Amniotic epithelial cell (primary cell): ENCODE results near the gene C2orf92.
A peak's percentile ranks its signal among the peaks of the same experiment; 100 is the strongest.
"Not testable (repeated sequence)": the region's sequence is repeated elsewhere in the genome, so short reads cannot be mapped to it uniquely, and the experiment has no call there.

Experiments
- DNase-seq: peaks from one replicate; pipeline ENCODE4 v3.0.0-alpha.2; 2010; ENCODE audit warnings: low read depth

The C2orf92 gene

DNA sequence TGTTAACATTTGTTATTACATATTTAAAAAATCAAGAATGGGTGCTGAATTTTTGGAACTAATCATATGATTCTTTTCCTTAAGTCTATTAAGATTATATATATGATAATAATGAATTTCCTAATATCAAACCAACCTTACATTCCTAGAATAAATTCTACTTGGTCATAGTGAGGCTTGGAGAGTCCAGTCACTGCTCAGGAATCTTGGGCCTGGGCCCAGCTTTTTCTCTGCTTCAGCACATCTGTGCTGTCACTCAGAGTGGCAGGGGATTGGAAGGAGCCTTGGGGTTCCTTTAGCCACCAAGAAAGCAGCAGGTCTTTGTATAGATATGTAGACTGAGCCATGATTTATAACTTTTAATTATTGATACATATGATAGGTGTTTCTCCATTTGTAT is 24.0 kb downstream of the C2orf92 start:
- peak; percentile 39 for DNase-seq

DNA sequence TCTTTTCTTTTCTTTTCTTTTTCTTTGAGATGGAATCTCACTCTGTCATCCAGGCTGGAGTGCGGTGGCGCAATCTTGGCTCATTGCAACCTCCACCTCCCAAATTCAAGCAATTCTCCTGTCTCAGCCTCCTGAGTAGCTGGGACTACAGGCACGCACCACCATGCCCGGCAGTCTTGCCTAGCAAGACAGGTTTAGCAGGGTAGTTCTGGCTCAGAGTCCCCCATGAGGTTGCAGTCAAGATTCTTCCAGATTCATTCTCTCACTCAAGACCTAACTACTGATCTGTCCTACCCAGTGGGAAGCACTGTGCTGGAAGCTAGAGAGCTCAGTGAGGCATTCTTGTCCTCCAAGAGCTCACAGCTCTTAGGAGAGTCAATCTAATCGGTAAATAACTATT is 26.2 kb downstream of the C2orf92 start:
- DNase-seq: no peak

DNA sequence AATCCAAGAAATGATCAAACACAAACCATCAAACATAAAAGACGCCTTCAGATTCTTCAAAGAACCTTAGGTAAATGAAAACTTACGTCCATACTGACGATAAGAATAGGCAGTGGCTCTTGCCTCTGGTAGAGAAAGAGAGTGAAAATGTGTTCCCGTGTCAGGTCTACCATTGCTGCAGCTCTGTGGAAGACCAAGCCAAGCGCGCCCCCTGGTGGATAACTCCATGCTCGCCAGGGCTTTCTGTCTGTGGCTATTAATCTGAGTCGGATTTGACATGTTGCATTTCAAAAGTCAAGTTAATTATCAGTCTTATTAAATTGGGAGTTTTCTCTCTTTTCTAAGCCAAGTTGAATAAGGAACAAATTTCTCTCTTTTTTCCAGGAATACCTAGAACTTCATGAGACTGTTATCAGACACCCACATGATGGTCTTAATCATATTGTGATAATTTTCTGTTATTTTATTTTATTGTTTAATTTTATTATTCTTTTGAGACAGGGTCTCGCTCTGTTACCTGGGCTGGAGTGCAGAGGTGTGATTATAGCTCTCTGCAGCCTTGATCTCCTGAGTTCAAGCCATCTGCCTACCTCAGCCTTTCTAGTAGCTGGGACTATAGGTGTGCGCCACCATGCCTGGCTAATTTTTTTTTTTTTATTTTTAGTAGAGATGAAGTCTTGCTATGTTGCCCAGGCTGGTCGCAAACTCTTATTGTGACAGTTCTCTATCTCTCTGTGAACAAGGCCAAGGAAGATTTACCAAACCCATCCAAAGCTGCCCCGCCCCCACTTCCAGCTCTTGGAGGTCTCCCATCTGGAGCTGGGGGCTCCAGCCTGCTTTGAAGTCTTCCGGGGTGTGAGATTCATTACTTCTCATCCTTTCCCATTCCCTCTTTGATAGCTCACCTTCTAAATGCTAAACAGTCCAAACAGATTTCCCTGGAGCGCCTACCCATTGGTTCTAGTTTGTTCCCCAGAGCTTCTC is 28.0 kb downstream of the C2orf92 start:
- DNase-seq: peak; percentile 67

DNA sequence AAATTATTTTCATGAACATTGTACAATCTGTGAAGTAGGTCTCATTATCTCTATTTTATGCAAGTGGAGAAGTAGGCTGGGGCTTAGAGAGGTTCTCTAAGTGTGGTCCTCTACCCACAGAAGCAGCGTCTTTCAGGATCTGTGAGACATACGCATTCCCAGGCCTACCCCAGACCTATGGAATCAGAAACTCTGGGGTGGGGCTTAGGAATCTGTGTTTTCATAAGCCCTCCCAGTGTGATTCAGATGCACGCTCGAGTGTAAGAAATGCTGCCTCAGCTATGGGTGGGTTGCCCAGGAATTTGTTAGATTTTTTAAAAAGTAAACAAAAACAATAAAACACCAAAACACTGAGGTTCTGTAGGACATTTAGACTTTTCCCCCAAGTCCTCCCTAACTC is 29.0 kb downstream of the C2orf92 start:
- no peak for DNase-seq

DNA sequence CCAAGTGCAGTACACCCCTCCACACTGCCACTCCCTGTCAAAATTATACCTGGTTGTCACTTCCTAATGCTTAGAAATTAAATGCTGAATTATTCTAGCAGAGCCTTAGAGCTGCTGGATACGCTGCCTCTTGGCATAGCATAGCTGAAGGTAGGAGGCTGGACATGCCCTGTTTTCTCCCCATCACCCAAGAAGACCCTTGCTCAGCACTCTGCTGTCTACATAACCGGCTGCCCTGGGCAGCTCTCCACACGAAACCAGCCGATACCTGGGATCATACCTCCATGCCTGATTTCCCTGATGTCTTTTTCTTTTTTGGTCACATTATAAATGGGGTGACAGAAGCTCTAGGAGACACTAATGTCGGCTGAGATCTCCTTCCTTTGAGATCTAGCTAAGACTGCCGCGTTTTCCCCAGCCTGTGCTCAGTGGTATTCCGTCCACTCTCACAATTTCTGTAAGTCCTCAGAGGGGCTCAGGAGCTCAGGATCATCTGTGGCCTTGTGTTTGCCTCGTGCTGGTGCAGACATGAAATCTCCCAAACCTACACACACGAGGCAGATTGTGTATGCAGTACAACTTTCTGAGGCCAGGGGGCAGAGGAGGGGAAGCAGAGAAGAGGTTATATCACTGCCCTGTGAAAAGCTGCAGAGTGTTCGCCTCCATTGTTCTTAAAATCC is 30.4 kb downstream of the C2orf92 start:
- DNase-seq: peak; percentile 55

DNA sequence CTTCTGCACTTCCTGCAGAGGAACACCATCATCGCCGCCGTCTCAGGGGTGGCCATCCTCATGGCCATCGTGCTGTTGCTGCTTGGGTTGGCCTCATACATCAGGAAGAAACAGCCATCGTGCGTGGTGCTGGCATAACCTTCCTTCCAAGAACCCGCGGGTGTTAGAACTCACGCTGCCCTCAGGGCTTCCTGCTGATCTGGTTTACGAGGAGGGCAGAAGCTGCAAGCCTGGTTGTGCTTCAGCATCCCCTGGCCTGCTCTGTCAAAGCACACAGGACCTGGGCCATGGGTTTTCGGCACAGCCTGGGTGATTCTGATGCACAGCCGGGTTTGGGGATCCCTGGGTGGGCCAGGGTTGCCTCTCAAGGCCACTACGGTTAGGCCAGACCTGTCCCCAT is 31.7 kb downstream of the C2orf92 start:
- no peak for DNase-seq

DNA sequence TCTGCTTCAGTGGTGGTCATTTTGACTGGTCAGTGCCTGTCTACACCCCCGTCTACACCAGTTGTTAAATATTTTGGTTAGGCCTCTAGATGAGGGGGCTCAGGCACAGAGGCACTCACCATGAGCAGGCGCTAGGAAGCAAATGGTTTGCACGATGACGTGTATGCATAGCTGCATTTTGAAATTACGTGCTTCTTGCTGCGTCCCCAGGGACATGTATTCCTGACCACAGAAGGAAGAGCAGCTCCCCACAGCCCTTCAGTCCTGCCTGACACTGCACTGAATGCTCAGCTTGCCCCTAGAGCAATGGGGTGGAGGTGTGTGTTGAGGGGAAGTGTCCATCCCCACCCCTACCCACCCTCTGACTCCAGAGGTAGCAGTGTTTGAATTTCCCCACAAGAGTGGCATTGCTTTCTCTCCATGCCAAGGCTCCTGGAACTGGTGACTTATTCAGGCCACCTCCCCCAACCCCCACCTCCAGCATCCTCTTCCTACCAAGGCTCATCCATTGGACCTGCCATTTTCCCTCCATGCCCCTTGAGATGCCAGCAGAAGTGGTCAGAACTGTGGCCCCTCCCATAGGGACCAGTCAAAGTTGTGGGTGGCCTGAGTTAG is 32.4 kb downstream of the C2orf92 start:
- no peak for DNase-seq

DNA sequence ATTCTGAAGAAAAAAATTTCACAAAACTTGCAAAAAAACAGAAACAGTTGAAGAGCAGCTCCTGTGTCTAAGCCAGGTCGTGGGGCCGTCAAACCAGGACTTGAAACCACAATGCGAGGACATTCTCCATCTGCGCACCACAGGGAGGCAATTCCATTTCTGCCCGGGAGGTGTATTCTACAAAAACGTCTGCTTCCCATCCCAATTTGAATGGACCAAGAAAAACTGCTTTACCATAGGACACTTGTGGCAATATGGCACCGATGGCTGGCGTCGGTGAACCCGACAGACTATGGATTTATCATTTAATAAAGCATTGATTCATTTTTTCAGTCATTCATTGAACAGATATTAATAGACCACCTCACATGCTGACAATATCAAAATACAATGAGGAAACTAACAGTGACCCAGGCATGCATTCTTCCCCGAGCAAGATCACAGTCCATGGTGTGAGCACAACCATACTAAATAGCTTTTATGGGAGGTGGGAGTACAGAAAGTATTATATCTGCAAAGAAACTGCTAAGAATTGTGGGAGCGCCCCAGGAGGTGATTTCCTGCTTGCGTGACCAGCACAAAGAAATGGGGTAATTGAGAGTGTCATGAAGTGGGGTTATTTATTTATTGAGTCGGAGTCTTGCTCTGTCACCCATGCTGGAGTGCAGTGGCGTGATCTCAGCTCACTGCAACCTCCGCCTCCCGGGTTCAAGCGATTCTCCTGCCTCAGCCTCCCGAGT is 33.4 kb downstream of the C2orf92 start:
- DNase-seq: no peak

DNA sequence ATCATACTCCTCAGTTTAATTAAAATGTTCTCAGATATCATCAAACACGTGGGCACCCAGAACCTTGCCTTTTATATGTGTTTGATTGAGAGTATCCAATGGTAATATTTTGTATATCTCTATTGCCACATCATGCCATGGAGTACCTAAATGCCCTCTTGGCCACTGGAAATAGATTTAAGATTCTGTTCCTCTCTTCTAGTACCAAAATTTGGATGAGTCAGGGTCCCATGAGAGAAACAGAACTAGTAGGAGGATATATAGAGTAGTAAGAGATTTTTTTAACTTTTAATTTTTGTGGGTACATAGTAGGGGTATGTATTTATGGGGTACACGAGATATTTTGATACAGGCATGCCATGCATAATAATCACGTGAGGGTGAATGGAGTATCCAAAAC is 34.2 kb downstream of the C2orf92 start:
- DNase-seq: no peak

DNA sequence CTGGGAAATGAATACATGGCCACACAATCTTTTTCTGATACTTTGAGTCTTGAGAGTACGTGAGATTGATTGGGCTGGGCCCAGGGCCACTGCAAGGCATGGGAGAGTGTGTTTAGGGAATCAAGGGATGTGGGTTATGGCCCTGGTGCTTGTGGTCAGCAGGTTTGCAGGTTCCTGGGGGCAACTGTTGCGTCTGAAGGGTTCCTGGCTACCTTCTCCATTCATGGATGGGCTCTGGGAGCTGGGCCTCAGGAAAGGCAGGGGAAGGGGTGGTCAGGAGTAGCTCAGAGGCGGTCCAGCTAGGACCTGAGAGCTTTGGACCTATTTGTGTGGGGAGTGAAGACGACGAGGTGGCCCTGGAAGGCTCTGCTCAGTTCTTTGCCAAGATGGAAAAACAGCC is 35.5 kb downstream of the C2orf92 start:
- DNase-seq: no peak

DNA sequence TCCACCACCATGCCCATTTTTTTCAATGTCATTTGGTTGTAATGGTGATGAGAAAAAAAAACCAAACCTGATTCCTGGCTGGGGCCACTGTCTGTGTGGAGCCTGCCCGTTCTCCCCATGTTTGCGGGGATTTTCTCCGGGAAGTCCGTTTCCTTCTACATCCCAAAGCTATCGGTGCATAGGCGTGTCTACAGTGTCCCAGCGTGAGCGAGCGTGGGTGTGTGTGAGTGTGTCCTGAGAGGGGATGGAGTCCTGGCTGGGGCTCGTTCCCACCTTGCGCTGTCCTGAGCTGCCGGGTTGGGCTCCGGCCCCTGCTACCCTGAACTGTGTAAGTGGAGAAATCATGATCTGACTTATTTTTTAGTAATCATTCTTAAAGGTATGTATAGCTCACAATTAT is 36.6 kb downstream of the C2orf92 start:
- DNase-seq: no peak

DNA sequence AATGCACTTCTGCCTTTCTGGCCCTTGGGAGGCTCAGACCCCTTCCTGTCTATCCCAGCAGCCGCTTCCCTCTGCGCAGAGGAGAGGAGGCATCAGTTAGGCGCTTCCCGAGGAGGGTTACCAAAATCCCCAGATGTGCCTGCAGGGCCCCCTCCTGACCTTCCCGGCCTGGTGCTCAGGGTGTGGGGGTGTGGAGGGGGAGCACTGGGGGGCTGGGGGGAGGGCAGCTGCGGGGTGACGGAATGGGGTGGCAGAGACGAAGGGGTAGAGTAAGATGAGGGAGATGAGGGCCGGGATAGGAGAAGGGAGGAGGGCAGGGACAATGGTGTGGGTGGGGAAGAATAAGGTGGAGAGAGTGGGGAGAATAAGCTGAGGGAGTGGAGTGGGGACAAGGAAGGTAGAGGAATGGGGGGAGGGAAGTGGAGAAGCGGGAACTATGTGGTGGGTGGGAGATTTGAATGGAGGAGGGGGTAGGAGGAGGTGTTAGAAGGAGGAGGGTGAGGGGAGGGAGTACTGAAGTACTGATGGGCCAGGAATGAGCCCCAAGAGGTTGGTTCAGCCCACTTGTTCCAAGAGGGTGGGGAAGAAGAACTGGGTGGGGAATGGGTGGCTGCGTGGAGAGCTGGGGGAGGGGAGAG is 37.3 kb downstream of the C2orf92 start:
- DNase-seq: no peak

DNA sequence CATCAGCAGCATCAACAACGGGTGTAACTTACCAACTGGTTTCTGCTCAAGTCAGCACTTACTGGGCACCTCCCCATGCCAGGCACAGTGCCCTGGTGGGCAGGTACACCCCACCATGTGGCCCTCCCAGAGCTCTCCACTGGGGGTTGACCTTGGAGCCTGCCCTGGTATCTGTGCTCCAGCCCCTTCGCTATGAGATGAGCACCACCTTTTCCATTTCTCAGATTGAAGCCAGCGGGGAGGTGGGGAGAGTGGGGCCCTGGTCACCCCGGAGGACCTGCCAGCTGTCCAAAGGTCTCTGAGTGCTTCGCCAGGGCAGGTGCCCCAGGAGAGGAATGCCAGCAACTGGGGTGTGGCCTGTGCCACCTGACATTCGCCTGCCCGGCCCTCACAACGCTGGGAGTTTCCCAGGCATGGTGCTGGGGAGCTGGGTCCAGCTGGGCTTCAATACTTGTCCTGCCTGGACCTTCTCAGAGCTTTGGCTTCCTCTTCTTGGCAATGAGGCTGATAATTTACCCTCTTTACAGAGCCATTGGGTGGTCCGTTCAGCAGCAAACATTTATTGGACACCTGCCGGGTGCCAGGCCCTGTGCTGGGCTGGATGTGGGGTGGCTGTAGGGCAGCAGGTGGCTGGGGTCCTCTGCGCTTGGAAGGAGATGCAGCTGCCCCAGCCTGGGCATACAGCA is 38.0 kb downstream of the C2orf92 start:
- DNase-seq: no peak

DNA sequence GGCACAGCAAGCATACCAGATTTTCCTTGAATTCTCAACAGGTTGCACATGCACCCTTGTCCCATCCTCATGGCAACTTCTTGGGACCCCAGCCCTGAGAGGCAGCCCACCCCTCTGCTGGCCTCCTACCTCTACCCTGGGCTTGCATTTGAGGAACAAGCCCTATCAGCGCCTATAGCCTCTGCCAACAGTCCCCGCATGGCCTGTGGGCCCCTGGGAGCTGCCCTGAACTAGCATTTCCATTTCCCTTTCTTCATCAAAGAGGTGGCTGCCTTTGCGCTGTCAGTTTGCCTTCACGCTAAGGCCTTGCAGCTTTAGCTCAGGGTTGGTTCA is 38.5 kb downstream of the C2orf92 start:
- DNase-seq: no peak

DNA sequence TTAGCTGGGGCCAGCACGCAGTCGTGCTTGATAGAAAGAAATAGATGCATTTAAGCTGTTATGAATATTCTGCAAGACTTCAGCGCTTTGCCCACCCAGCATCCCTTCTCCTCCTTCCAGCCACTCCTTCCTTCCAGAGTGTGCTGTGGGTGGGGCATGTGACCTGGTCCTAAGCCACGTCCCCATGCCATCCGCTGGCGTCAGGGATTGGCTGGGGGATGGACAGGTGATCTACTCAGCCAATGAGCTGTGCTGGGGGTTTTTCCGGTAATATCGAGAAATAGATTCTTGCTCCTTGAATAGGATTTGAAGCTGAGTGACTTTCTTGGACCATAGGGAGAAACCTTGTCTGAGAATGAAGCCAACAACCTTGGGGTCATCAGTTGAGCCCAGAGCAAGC is 39.1 kb downstream of the C2orf92 start:
- DNase-seq: no peak

DNA sequence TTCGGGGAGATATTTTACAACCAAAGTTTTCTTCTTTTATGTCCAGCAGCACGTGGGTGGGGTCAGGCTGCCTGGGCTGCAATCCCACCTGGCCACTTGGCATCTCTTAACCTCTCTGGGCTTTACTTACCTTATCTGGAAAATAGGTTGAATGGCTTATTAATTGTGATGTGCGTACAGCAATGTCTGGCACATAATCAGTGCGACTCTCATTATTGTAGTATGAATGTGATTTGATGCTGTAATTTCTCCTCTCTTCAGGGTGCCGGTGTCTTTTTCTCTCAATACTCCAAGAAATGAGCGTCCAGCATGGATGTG is 41.8 kb downstream of the C2orf92 start:
- DNase-seq: no peak

DNA sequence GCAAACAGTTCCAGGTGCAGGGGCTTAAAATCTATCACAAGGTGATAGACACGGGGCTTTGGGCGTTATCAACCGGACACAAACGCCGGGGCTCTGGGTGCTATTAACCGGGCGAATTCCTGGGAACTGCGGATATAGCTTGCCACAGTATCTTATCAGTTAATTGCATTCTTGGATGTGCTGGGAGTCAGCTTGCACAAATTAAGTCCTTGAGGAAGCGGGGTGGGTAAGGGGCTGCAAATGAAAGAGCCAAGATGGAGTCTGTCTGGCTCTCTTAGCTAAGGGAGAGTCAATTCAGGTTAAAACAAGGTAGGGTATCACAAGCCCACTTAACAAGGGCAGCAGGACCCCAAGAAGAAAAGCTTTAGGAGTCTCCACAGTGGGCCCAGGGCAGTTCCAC is 42.7 kb downstream of the C2orf92 start:
- not testable (repeated sequence) for DNase-seq

DNA sequence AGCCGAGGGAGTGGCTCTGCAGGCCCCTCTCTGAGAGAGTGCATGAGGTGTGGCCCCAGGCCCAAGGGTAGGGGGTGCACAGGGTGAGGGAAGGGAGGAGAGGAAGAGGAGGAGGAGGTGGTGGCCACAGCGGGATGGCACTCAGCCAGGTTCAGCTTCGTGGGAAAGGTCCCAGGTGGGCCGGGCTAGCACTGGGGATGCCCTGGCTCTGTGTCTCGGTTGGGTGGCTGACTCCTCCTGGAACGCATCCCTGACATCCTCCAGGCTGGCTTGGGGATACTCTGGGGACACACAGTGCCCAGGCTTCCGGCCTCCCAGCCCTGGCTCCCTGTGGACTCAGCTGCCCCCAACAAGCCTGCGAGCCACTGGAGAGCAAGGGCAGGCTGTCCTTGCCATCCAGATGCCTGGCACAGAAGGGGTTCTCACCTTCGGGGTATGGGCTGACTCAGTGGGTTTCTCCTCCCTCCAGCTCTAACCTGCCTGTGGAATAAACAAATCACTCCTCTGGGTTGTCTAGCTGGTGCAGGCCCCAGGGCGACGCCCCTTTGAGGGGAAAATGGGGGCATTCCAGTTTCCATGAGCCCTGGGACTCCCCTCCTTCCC is 43.3 kb downstream of the C2orf92 start:
- no peak for DNase-seq

DNA sequence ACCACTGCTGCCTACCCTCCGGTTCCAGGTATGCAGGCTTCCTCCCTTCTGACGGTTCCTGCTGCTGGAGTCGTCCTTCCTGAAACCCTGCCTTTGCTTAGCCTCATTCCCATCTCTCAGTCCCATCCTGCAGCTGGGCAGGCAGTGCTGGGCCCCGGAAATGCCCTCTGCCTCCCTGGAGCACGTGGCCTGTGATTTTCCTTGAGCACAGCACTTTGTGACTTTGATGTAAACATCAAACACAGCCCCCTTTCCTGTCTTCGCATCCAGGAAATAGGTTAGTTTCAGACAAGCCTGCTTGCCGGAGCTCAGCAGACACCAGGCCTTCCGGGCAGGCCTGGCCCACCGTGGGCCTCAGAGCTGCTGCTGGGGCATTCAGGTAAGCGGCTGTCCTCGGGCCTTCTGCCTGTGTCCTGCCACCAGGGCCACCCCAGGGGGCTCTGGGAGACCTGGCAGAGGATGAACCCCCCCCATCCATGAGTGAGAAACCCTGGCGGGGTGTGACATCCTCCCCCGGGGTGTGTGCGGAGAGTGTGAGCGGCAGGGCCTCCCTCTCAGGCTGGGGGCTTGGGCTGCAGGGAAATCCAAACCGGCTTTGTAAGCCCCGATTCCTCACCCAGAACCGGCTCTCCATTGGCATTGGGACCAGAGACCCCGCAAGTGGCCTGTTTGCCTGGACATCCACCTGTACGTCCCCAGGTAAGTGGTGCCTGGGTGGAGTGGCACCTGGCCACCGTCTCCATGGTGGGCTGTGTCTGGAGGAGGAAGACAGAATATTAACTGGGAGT is 44.0 kb downstream of the C2orf92 start, which contains the start of gene ZAP70:
TSS of gene ZAP70 (plus strand) at position 281 of the 788 bp plus-strand sequence. CDS start 10,461 bp downstream, outside the sequence.
- no peak for DNase-seq
